ENCODE results near the gene CHSY3.

CHSY3 gene

GRCh38 chr5:130234816-130235215, 330.6 kb downstream of the CHSY3 start:
- no peak overlapping the region for H3K4me3 ChIP-seq (ENCODE audit: low read length)
- TF ChIP-seq ZNF274 (IDR thresholded peaks at IDR 0.05; ENCODE audit: low read depth, low read length): no peak
